Stimulated activated CD4-positive, alpha-beta T cell treated with anti-CD3 and anti-CD28 coated beads, Interleukin-15, amount 100 ng/mL, for 24 hours (primary cell): ENCODE data around the gene APCDD1L.
"Not testable (repeated sequence)": the region's sequence is repeated elsewhere in the genome, so short reads cannot be mapped to it uniquely, and the experiment has no call there.

ENCODE experiments used
- DNase-seq: peaks from one replicate; pipeline ENCODE4 v3.0.0-alpha.2; 2020

APCDD1L gene

DNA sequence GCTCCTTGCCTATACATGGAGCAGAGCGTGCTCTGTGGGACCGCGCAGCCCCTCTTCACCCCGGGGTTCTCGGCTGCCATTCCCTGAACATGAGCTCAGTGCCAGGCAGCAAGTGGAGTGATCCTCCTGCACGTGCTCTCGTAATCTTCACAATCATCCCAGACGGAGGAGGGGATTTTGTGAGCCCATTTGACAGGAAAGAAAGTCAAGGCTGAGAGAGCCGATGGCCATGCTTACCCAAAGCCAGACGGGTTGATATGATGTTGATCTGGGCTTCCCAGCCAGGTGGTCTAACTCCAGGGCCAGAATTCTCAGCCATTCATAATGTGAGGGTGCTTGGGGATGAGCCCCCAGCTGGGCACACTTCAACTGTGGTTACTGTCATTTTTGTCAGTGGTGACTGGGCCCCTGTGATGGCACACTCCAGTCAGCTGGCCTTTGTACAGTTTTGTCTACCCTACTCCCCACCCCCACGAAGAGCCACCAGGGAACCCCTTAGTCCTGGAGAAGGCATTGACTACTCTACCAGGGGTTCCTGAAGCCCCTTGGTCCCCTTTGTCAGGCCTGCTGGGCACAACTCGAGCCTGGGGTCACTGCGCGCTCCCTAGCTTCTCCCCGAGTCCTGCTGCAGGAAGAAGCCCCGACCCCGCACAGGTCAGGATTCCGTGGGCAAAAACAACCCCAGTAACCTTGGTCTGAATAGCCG is 1.5 kb downstream of the APCDD1L start:
- no peak for DNase-seq

DNA sequence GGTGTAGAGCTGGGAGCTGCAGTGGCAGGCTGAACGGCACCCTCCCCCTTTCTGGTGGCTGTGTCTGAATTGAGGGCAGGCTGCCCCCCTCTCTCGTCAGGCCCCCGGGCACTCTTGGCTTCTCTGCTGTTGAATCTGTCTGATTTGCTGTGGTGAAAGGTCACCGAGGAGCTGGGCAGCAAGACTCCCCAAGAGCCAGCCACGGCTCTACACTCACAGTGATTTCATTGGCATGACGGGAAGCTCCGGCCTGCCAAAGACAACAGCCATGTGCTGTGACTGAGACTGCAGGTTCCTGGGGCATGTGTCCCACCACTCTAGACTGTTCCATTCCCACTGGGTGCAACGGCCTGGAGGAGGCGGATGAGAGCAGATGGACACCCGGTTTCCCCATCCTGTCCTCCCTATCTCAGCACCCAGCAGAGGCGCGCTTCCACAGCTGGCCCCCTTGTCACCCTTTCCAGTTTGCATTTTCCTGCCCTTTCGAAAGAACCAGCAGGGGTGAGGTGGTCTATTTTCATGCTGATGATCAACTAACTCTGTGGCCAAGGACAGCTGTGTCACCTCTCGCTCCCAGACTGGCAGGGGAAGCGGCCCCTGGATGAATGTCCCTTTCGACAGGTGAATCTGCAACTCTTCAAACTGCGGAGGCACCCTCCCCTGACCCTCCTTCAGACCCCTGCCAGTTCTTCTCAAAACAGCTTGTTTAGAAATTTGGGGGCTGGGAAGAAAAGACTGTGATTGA is 2.2 kb downstream of the APCDD1L start:
- no peak for DNase-seq

DNA sequence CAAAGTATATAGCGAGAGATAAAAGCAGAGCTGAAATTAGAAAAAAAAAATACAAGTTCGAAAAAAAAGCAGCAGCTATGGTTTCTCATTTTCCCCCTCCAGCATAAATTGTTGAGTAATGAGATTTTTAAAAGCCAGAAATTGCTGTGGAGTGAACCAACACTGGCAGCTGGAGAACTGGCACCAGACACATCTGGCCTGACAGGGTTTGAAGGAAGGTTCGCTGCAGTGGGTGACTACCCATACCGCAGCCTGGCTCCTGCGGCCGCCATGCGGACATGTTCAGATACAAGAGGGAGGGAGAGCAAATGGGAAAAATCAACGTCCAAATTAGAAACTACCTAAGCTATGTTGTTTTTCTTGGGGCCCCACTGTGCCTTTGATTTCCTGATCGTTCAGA is 3.3 kb downstream of the APCDD1L start:
- no peak for DNase-seq

DNA sequence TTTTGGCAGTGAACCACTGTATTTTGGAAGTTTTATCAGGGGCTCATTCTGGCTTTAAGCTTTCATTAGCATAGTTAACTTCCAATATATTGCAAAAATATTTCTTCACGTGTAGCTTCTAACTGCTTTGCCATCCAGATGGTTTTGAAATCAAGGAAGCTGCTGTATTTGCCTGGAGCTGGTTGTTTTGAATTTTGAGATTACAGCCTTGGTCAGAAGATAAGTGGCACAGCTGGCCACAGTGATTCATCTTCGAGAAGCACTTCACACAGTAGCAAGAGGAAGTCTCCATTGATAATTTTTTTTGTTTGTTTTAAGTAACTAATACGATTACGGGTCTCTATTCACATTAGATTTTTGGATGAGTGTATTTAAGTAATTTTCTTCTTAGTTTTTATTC is 3.8 kb downstream of the APCDD1L start:
- no peak for DNase-seq

DNA sequence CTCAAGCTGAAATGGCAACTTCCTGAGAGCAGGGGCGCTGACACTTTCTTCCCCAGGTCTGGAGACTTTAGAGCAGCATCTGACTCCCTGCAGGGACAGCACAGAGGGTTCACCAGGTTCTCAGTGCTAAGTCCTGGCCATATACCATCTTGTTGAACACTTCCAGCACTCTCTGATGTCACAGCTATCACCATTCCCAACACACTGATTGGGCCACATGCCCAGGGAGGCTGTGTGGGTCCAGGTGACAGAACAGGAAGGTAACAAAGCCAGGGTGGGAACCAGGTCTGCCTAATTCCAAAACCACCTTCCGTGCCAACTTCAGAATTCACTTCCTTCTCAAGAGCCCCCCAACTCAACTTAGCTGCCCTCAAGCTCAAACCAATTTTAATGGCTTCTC is 4.3 kb downstream of the APCDD1L start:
- no peak for DNase-seq

DNA sequence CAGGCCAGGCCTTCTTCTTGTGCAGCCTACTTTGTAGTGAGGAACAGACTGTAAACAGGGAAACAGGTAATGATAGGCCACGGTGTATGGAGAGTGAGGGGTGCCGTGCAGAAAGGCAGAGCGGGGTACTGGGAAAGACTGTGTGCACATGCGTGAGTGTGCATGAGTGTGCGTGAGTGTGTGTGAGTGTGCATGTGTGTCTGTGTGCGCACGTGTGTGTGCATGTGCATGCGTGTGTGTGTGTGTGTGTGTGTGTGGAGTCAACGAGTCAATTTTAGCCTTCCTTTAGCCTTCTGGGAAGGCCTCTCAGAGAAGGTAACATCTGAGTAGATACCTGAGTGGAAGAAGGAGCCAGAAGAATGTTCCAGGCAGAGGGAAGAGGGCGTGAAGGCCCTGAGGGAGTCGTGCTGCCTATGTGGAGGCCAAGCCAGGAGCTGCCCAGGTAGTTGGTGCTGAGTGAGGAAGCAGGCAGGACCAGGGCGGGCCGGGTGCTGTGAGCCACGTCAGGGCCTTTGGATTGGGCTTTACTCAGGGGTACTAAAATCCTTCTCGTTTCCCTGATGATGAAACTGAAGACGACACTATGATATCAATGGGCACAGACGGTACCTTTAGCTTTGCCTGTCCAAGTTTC is 6.3 kb downstream of the APCDD1L start:
- no peak for DNase-seq

DNA sequence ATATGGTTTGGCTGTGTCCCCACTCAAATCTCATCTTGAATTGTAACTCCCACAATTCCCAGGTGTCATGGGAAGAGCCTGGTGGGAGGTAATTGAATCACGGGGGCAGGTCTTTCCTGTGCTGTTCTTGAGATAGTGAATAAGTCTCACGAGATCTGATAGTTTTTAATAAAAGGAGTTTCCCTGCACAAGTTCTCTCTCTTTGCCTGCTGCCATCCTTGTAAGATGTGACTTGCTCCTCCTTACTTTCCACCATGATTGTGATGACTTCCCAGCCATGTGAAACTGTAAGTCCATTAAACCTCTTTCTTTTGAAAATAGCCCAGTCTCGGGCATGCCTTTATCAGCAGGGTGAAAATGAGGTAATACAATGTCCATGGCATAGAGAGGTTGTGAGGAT is 8.2 kb downstream of the APCDD1L start:
- not testable (repeated sequence) for DNase-seq

DNA sequence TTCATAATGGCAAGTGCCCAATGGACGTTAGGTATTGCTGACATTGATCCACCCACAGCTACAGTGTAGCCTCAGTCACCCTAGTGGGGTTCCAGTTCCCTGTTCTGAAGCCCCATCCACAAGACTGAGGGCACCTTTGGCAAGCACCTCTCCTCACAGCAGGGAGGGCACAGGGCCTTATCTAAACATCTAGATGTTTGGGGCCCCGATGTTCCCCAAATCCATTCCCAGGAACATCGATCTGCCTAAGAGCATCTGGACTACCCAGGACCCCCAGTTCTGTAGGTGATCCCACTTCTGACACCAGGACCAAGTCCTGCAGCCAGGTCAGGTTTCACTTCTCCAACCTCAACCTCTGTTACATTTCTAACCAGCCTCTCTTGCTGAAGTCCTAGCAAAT is 10.6 kb downstream of the APCDD1L start:
- DNase-seq, result no peak

DNA sequence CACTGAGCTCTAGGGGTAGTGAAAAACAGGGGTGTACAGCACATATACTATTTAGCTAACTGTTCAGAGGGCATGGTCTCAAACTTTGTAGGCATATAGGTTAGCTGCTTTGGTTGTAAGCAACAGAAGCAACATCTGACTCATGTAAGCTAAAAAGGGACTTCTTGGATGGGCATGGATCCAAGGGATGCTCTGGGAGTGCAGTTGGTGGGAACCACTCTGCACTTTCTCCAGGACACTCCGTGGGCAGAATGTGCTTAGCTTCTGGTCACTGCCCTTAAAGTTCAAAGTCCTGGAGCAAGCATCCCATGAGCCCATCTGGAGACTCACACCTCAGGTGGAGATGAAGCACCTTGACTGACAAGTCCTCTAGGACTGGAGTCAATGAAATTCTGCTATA is 11.5 kb downstream of the APCDD1L start:
- no peak for DNase-seq

DNA sequence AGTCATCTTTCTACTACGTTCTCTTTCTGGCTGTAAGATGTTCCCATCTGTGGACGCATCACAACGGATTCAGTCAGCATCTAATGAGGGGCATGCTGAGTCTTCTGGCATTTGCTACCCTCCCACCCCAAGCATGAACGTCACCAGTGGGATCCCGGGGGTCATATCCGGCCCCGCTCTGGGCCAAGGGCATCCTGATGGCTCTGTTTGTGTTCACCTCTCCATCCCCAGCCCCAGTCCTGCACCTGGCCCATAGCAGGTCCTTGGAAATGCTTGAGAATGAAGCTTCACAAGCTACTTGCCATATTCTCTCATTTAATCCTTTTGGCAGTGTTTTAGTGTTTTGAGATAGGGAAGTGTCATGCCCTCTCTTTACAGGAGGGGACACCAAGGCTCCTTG is 14.9 kb downstream of the APCDD1L start:
- DNase-seq, result no peak

DNA sequence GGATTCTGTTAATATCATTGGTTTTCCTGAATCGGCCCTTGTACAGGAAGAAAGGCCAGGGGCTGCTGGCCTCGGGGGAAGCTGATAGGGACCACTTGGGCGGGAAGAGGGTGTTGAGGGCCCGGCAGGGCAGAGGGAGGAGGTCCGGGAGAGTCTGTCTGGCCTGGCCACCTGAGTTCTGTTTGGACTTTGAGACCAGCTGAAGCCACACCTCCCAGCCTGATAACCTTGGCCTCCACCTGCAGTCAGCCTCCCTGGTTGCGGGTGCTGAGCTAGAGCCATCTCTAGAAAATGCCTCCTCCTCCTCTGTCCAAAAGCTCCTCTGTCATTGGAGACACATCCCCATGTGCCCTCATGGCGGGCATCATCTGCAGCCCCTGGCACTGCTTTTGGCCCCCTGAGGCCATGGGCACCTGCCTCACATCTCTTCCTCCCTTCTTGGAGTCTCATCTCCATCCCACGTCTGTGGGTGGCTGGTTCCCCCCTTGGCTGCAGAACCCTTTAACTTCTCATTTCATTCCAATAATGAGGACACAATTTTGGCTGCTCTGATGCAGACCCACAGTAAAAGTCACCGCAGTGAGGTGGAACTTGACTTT is 16.6 kb downstream of the APCDD1L start:
- no peak for DNase-seq

DNA sequence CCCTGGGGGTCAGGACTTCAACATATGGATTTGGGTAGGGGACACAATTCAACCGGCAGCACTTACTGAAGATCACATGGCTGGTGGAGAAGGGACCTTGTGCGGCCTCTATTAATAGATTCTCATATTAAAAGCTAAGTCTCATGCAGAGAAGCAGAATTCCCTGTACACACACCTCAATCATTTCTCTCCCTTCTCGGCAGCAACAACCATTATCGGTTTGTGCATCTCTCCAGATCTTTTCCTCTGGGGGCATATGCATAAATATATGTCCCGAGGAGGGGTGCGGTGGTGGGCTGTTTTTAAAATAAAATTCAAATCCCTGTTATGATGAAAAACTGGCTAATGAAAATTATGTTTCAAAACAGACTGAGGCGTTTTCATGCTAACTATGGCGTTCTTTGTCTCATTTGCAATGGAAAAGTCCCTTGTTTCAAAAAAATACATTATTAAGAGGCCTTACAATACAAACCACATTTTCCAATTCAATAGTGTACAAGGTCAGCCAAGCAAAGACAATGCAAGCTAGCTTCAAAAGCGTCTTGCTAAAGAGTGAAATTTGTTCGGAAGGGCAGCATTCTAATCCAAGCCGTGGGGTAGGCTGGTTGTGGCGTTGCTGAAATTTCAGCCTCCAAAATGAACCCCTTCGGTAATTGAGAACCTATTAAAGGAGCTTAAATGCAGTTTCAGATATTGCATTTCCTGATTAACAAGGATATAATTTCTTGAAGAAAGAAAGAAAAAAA is 17.3 kb downstream of the APCDD1L start:
- no peak for DNase-seq

DNA sequence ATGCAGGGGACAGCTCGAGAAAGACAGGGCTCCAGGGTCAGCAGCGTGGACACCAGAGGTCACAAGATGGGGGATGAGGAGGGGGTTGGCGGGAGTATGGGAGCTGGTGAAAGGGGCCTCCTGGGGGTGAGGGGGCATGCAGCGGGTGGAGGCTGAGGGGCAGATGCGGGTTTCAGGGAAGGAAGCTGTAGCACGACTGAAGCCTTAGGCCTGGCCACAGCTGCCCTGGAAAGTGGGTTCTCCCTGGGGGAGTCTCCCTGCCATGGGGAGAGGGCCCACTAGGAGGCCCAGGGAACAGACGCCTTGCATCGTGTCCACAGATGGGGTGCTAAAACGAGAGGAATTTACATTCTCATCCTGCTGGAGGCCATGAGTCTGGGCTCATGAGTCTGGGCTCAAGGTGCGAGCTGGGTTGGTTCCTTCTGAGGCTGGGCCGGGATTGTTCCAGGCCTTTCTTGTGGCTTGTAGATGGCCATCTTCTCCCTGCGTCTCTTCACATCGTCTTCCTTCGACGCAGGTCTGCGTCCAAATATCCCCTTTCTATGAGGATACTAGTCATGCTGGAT is 18.0 kb downstream of the APCDD1L start:
- no peak for DNase-seq

DNA sequence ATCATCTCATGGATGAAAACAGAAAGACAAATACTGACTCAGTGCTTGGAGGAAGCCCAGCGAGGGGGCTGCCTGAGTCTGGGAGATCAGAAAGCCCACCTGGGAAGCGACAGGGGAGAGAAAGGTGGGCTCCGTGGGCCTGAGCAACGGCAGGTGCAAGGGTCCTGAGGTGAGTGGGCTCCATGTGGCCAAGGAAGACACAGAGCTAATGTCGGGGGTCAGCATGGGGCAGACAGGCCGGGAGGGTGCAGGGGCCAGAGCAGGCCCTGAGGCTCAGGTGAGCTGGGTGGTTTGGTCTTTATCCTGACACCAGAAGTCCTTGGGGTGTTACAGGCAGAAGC is 18.8 kb downstream of the APCDD1L start:
- no peak for DNase-seq

DNA sequence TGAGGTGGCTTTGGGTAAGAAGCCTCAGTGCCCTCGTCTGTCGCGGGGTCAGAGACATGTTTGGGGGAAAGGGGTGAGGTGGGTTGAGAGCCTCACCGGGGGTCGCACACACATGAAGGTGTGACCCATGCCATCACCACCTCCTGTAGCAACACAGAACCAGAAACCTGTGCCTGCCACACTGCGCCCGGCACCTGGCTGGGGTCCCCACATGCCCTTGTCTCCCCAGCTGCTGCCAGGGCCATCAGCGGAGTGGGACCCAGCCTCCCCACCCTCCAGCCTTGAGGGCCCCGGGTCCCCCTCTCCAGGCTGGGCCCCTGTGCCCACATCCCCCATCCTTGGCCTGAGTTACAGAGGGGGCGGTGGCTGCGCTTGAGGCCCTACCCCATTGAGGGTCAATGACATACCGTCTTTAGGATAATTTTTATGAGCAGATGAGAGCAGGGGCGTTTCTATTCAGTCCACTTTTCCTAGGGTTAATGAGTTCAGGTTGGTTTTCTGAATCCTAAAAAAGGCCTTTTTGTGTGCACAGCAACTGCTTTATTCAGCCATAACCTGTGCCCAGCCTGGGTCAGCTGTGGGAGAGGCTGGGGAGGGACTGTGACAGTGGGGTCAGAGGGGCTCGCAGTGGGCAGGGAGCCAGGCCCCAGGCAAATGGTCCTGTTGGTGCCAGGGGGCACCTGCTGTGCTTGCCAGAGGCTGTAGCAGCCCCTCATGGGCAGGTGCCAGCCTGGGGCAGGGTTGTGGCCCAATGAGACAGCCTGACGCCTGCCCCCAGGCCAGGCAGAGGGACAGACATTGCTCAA is 19.4 kb downstream of the APCDD1L start:
- DNase-seq, result no peak

DNA sequence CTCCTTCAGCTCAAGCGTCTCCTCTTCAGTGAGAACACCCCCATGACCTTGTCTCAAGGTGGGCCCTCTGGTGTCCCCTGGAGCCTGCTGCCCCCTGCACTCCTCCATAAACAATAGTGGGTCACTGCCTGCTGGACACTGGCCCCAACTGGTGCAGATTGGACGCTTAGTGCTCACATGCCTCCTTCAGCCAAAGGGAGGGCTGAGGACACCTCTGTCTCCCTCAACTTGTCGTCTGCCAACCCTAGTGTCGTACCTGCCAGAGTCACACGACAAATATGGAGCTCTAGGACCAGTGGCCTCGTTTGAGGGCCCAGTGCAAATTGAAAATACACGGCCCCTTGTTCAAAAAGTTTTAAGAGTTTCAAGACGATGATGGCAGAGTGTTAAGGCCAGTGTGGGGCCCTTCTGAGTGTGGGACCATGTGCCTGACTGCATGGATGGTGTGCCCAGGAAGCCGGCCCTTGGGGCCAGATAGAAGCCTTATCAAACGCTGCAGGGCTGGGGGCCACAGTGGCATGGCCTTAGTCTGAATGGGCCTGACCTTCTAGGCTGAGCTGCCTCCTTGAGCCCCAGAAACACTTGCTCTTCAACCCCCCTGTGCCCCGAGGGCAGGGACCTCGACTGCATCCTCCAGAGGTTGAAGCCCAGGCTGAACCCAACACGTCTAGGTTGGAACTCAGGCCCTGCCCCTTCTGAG is 20.1 kb downstream of the APCDD1L start:
- no peak for DNase-seq

DNA sequence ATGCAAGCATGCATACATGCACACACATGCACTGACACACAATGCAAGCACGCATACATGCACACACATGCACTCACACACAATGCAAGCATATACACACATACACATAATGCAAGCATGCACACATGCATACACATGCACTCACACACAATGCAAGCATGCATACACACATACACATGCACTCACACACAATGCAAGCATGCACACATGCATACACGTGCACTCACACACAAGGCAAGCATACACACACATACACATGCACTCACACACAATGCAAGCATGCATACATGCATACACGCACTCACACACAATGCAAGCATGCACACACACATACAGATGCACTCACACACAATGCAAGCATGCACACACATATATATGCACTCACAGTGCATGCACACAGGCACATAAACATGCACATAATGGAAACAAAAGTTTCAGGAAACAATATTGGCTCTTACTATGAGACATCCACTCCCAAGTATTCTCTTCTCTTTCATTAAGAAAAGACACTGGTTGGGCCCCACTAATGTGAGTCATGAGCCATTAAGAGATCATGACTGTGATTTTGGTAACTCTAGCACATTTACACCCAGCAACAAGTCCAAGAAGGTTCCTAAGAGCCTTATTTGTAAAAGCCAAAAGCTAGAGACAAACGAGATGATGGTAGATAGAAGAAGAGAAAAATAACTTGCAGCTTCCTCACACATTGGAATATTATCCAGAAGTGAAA is 22.2 kb downstream of the APCDD1L start:
- DNase-seq, result no peak

DNA sequence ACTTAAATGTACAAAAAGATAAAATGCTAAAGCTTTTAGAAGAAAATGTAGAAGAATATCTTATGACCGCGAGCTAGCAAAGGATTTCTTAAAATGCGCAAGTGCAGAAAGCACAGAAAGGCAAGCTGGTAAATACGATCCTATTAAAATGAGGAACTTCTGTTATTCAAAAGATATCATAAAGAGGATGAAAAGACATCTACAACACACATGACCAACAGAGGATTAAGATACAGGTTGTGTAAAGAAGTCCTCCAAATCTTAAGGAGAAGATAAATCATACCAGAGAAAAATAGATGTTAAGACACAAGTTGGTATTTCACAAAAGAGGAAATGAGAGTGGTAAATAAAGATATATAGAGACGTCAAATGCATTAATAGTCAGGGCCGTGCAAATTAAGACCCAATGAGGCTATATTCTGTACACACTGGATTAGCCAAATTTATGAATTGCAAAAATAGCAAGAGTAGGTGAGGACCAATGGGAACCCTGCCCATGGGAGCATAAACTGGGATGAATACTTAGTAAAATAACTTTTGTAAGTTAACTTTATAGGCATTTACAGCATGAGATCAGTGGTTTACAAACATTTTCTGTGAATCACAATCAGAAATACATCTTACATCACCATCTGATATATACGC is 23.0 kb downstream of the APCDD1L start:
- DNase-seq, result no peak

DNA sequence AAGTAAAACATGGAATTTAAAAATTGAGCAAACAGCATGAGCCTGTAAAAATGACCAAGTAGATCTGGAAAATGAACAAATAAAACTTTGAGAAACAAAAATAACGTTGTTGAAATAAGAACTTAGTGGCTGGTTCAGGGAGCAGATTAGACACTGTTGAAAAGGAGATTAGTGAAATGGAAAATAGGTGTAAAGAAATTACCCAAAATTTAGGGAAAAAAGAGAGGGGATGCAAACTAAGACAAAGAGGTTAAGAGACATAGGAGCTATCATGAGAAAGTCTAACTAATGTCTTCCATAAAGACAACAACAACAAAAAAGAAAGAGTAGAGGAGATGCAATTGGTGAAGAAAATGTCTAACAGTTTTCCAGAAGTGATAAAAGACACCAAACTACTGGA is 29.0 kb downstream of the APCDD1L start:
- no peak for DNase-seq

DNA sequence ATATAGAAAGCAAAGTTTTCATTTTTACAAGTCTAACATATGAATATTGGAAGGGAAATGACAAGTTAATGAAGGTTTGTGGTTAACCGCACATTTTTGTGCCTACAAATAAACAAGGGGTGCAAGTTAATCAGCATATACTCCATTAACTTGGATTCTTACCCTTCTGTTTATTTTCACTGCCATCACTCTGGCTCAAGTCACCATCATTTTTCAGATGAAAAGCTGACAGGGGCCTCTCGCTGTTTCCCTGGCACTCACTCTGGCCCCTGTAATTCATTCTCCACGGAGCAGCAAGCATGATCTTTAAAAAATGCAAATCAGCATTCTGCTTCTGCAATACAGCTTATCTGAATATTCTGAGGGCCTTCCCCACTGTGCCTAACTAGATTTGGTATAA is 29.8 kb downstream of the APCDD1L start:
- DNase-seq, result no peak
